ENCODE measurements around the gene NEMP1. TPM values are rescaled to one million over a fixed set of nuclear protein-coding genes. Genes with fewer than 3 reads are reported as not detected.

Gene NEMP1
- total and polyA plus RNA-seq, 10 donors = 4.5 to 17.1 (median 13.6) TPM

GRCh38 chr12:57005980-57006808 lies 72.4 kb downstream of the NEMP1 start, which contains the start of gene ZBTB39:
Gene ZBTB39, minus strand, starts transcription at chr12:57006546. Its CDS starts 1,629 bp downstream, at chr12:57004917.
- H3K27ac ChIP-seq = peak within 1 kb of the TSS; percentile 80 to 92 (median 88)
- 0 to 2% (median 1%) methylated on average over 9 to 94 of the region's 94 CpGs for WGBS, 5 donors
- peaks cover 3 to 34% (median 28%) of the 10 kb centered on the region in 6 donors for H3K36me3 ChIP-seq
- no peaks in the 10 kb centered on the region for H3K9me3 ChIP-seq
- TF ChIP-seq CTCF (IDR thresholded peaks at IDR 0.05 in 8 of 11, conservative IDR thresholded peaks at IDR 0.05 in 3 of 11) (peak in 10 of 11 experiments; percentile 17 to 75 (median 54)), POLR2A (IDR thresholded peaks at IDR 0.05) (no peak), POLR2AphosphoS5 (IDR thresholded peaks at IDR 0.05) (peak; percentile 47 to 58 (median 50))
- intact Hi-C loops (cut with DNase I; ENCODE audit: low total_unique reads) = loop anchor here (5.0 kb wide), 2 partner anchors 56 to 111 kb away; no protein-coding TSS in a partner anchor
- H3K4me3 ChIP-seq = peak within 1 kb of the TSS; percentile 64 to 94 (median 78)
- peak; percentile 92 for DNase-seq
- H3K27me3 ChIP-seq (replicated peaks in 1 of 7) = no peaks in the 10 kb centered on the region
- peaks cover 30 to 78% (median 63%) of the 10 kb centered on the region in 6 donors for H3K4me1 ChIP-seq

Other genes with a start within 250 kb of the NEMP1 start
- gene SDR9C7, start 144.4 kb downstream of the NEMP1 start, total RNA-seq = under 1 TPM in 1 of 7 donors, not detected in 6; 0.51 TPM
- under 1 TPM in 2 of 3 donors, not detected in 1; 0.03 to 0.04 TPM for gene SDR9C7, start 144.4 kb downstream of the NEMP1 start, polyA plus RNA-seq
- gene RDH16, start 121.2 kb downstream of the NEMP1 start, total RNA-seq = 1 to 10 TPM in 6 of 7 donors, under 1 TPM in 1; 0.94 to 3.9 (median 2.6) TPM
- gene RDH16, start 121.2 kb downstream of the NEMP1 start, polyA plus RNA-seq = 1 to 10 TPM in 2 of 3 donors, under 1 TPM in 1; 0.86 to 3.0 (median 2.3) TPM
- gene ZBTB39, start 72.2 kb downstream of the NEMP1 start, total RNA-seq = 10 to 100 TPM in 6 of 7 donors, 1 to 10 TPM in 1; 8.7 to 15.7 (median 11.9) TPM
- gene ZBTB39, start 72.2 kb downstream of the NEMP1 start, polyA plus RNA-seq = 1 to 10 TPM; 1.7 to 3.3 (median 2.0) TPM
- gene TAC3, start 62.3 kb downstream of the NEMP1 start, total RNA-seq = not detected
- under 1 TPM in 2 of 3 donors, not detected in 1; 0.11 to 0.20 TPM for gene TAC3, start 62.3 kb downstream of the NEMP1 start, polyA plus RNA-seq
- 1 to 10 TPM in 1 of 7 donors, under 1 TPM in 5, not detected in 1; 0.14 to 1.4 (median 0.48) TPM for gene MYO1A, start 28.7 kb downstream of the NEMP1 start, total RNA-seq
- gene MYO1A, start 28.7 kb downstream of the NEMP1 start, polyA plus RNA-seq = under 1 TPM; 0.12 to 0.22 (median 0.20) TPM
- gene NAB2, start 10.3 kb upstream of the NEMP1 start, total RNA-seq = 10 to 100 TPM; 14.8 to 25.0 (median 18.2) TPM
- gene NAB2, start 10.3 kb upstream of the NEMP1 start, polyA plus RNA-seq = 10 to 100 TPM in 2 of 3 donors, 1 to 10 TPM in 1; 9.0 to 19.1 (median 13.2) TPM
- gene STAT6, start 32.6 kb upstream of the NEMP1 start, total RNA-seq = 100 to 1,000 TPM; 196 to 336 (median 280) TPM
- gene STAT6, start 32.6 kb upstream of the NEMP1 start, polyA plus RNA-seq = 100 to 1,000 TPM; 140 to 312 (median 241) TPM
- 100 to 1,000 TPM; 103 to 216 (median 181) TPM for gene LRP1, start 49.7 kb upstream of the NEMP1 start, total RNA-seq
- 10 to 100 TPM in 2 of 3 donors, 1 to 10 TPM in 1; 8.9 to 24.0 (median 13.0) TPM for gene LRP1, start 49.7 kb upstream of the NEMP1 start, polyA plus RNA-seq
- gene LRP1-AS, start 68.8 kb upstream of the NEMP1 start, total RNA-seq = not detected
- not detected for gene LRP1-AS, start 68.8 kb upstream of the NEMP1 start, polyA plus RNA-seq
- gene NXPH4, start 138.0 kb upstream of the NEMP1 start, total RNA-seq = under 1 TPM in 3 of 7 donors, not detected in 4; 0.28 to 0.60 (median 0.54) TPM
- gene NXPH4, start 138.0 kb upstream of the NEMP1 start, polyA plus RNA-seq = under 1 TPM; 0.11 to 0.19 (median 0.15) TPM
- 10 to 100 TPM; 52.2 to 86.6 (median 63.8) TPM for gene SHMT2, start 150.9 kb upstream of the NEMP1 start, total RNA-seq
- 10 to 100 TPM; 47.3 to 72.7 (median 57.8) TPM for gene SHMT2, start 150.9 kb upstream of the NEMP1 start, polyA plus RNA-seq
- gene STAC3, start 172.4 kb upstream of the NEMP1 start, total RNA-seq = 1 to 10 TPM; 3.4 to 9.8 (median 5.6) TPM
- gene STAC3, start 172.4 kb upstream of the NEMP1 start, polyA plus RNA-seq = 10 to 100 TPM; 10.1 to 16.4 (median 10.4) TPM